MM.1S (cell line): ENCODE data around the gene DNAH11.

Experiments used
- DNase-seq: peaks from one replicate; pipeline ENCODE4 v3.0.0-alpha.2; 2015
- H2AFZ ChIP-seq: fragments of 300-600 bp; sonication (generic); 2 replicates; pipeline ENCODE4 v1.6.0; 2016; ENCODE audit warnings: antibody characterized with exemption, low read length
- H3F3A ChIP-seq: fragments of 300-600 bp; sonication (generic); 2 replicates; pipeline ENCODE4 v1.6.1; 2016; ENCODE audit warnings: mild to moderate bottlenecking, antibody characterized with exemption, low read length, moderate library complexity, mixed read lengths; ENCODE audit not compliant: insufficient read depth
- H3K27ac ChIP-seq: fragments of 300-600 bp; sonication (generic); 2 replicates; pipeline ENCODE4 v1.5.1; 2016; ENCODE audit warnings: mild to moderate bottlenecking, low read length
- H3K27me3 ChIP-seq: fragments of 300-600 bp; sonication (generic); replicated peaks from 2 replicates; pipeline ENCODE4 v1.6.0; 2016; ENCODE audit warnings: low read length; ENCODE audit not compliant: insufficient read depth
- H3K36me3 ChIP-seq: fragments of 300-600 bp; sonication (generic); replicated peaks from 2 replicates; pipeline ENCODE4 v1.6.1; 2016; ENCODE audit warnings: mild to moderate bottlenecking, low read length, mixed read lengths; ENCODE audit not compliant: insufficient read depth
- H3K4me1 ChIP-seq: fragments of 300-600 bp; sonication (generic); 2 replicates; pipeline ENCODE4 v1.6.1; 2016; ENCODE audit warnings: low read length, mixed read lengths
- H3K4me2 ChIP-seq: fragments of 300-600 bp; sonication (generic); 2 replicates; pipeline ENCODE4 v1.6.0; 2016; ENCODE audit warnings: low read depth, low read length
- H3K4me3 ChIP-seq: fragments of 300-600 bp; sonication (generic); 2 replicates; pipeline ENCODE4 v1.5.1; 2016; ENCODE audit warnings: low read length, mixed read lengths
- H3K79me2 ChIP-seq: fragments of 300-600 bp; sonication (generic); 2 replicates; pipeline ENCODE4 v1.6.1; 2016; ENCODE audit warnings: mixed run types, low read length, mixed read lengths
- H3K9ac ChIP-seq: fragments of 300-600 bp; sonication (generic); 2 replicates; pipeline ENCODE4 v1.6.1; 2016; ENCODE audit warnings: low read length, mixed read lengths
- H3K9me2 ChIP-seq: fragments of 300-600 bp; sonication (generic); replicated peaks from 2 replicates; pipeline ENCODE4 v1.6.1; 2016; ENCODE audit warnings: mild to moderate bottlenecking, low read length, mixed read lengths; ENCODE audit not compliant: insufficient read depth
- H3K9me3 ChIP-seq: fragments of 300-600 bp; sonication (generic); replicated peaks from 2 replicates; pipeline ENCODE4 v1.6.1; 2016; ENCODE audit warnings: mild to moderate bottlenecking, low read length, mixed read lengths; ENCODE audit not compliant: insufficient read depth
- H4K20me1 ChIP-seq: fragments of 300-600 bp; sonication (generic); 2 replicates; pipeline ENCODE4 v1.6.1; 2016; ENCODE audit warnings: mild to moderate bottlenecking, low read length, moderate library complexity, mixed read lengths; ENCODE audit not compliant: insufficient read depth
- EZH2 ChIP-seq: fragments of 300-600 bp; sonication (generic); optimal IDR thresholded peaks from 2 replicates; pipeline ENCODE3; 2017; ENCODE audit warnings: low read depth, mild to moderate bottlenecking, antibody characterized with exemption, low read length, mixed read lengths
- EZH2phosphoT487 ChIP-seq: fragments of 300-600 bp; sonication (generic); IDR thresholded peaks from 2 replicates; pipeline ENCODE4 v1.6.1; 2018; ENCODE audit warnings: antibody characterized with exemption, low read length
- TF ChIP-seq, protein P1 (sequence below): fragments of 300-600 bp; sonication (generic); IDR thresholded peaks from 2 replicates; pipeline ENCODE4 v1.5.1; 2016; ENCODE audit warnings: antibody characterized with exemption, low read length, mixed read lengths

DNAH11 gene

DNA sequence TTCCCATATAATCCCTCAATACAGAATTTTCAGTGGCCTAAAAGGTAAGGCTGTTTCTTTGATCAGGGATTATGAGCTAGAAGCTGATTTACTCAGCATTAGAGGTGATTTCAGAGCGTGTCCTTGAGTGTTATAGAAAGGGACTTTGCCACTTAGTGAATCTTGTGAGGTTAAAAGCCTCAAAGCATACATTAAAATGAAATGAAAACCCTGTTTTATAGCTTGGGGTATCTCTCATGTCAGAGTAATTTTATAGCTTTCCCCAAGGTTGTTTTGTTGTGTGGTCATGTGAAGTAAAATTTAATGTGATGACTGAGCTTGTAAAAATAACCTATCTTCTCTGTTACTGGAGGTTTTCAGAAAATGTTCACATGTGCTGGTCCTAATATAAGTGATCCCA is 204.1 kb downstream of the DNAH11 start:
- TF ChIP-seq EZH2 (no peak), EZH2phosphoT487 (no peak)
- TF ChIP-seq, protein P1, sequence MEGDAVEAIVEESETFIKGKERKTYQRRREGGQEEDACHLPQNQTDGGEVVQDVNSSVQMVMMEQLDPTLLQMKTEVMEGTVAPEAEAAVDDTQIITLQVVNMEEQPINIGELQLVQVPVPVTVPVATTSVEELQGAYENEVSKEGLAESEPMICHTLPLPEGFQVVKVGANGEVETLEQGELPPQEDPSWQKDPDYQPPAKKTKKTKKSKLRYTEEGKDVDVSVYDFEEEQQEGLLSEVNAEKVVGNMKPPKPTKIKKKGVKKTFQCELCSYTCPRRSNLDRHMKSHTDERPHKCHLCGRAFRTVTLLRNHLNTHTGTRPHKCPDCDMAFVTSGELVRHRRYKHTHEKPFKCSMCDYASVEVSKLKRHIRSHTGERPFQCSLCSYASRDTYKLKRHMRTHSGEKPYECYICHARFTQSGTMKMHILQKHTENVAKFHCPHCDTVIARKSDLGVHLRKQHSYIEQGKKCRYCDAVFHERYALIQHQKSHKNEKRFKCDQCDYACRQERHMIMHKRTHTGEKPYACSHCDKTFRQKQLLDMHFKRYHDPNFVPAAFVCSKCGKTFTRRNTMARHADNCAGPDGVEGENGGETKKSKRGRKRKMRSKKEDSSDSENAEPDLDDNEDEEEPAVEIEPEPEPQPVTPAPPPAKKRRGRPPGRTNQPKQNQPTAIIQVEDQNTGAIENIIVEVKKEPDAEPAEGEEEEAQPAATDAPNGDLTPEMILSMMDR: no peak
- Histone ChIP-seq H3K4me2 (no peak overlapping the region), H2AFZ (no peak overlapping the region), H3K4me3 (no peak overlapping the region), H3K9me2 (no peaks in the 10 kb centered on the region), H4K20me1 (no peaks in the 10 kb centered on the region), H3K9ac (no peak overlapping the region), H3K27ac (no peak overlapping the region), H3K4me1 (no peaks in the 10 kb centered on the region), H3K27me3 (no peaks in the 10 kb centered on the region), H3K9me3 (no peaks in the 10 kb centered on the region), H3K79me2 (no peaks in the 10 kb centered on the region), H3F3A (no peaks in the 10 kb centered on the region), H3K36me3 (no peaks in the 10 kb centered on the region)
- no peak for DNase-seq

DNA sequence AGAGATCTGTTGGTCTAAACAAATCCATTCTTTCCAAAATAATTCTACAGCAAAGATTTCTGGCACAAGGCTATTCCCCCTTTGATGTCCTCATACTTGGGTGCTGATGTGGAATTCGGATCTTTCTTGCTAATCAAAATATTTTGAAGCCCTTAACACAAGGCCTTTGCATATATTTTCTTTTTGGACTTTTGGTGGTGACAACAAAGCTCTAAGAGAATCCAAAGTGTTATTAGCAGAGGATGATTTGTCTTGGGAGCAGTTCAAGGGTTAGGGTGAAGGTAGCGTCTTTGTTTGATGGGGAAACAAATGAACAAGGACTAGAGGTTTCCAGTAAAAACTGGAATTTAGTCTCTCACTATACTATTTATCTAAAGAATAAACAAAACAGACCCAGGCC is 205.0 kb downstream of the DNAH11 start:
- Histone ChIP-seq H3F3A (no peaks in the 10 kb centered on the region), H3K27me3 (no peaks in the 10 kb centered on the region)

DNA sequence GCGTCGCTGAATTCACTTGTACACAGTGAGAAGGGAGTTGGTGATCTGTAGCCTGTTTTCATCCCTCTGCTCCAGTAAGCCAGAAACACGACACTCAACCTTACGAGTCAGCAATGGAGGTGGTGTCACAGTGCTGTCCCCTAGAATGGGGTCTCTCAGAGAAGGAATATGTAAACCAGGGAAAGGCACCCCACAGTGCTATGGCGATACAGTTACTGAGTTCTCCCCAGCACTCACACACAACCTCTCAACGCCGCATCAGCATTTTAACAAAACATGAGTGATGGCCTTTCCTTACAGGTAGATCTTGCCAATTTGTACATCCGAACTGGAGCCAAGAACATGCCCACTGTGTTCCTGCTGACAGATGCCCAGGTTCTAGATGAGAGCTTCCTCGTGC is 206.5 kb downstream of the DNAH11 start:
- no peaks in the 10 kb centered on the region for H3F3A ChIP-seq
- no peaks in the 10 kb centered on the region for H4K20me1 ChIP-seq
- H3K27ac ChIP-seq: no peak overlapping the region
- no peaks in the 10 kb centered on the region for H3K36me3 ChIP-seq
- H3K9me2 ChIP-seq: no peaks in the 10 kb centered on the region
- H3K79me2 ChIP-seq: no peaks in the 10 kb centered on the region
- H3K27me3 ChIP-seq: no peaks in the 10 kb centered on the region
- TF ChIP-seq EZH2 (no peak), EZH2phosphoT487 (no peak)
- TF ChIP-seq, protein P1: no peak
- no peak overlapping the region for H2AFZ ChIP-seq
- no peaks in the 10 kb centered on the region for H3K4me1 ChIP-seq
- no peak overlapping the region for H3K9ac ChIP-seq
- H3K4me2 ChIP-seq: no peak overlapping the region
- H3K4me3 ChIP-seq: no peak overlapping the region
- no peak for DNase-seq
- no peaks in the 10 kb centered on the region for H3K9me3 ChIP-seq

More for the DNA sequence above, 205.0 kb downstream of the DNAH11 start:
- TF ChIP-seq EZH2phosphoT487 (no peak), EZH2 (no peak)
- TF ChIP-seq, protein P1: no peak
- no peaks in the 10 kb centered on the region for H3K9me2 ChIP-seq
- no peak for DNase-seq
- no peak overlapping the region for H2AFZ ChIP-seq
- no peak overlapping the region for H3K4me3 ChIP-seq
- no peaks in the 10 kb centered on the region for H3K79me2 ChIP-seq
- H3K36me3 ChIP-seq: no peaks in the 10 kb centered on the region
- H3K9ac ChIP-seq: no peak overlapping the region
- H3K27ac ChIP-seq: no peak overlapping the region
- no peaks in the 10 kb centered on the region for H3K9me3 ChIP-seq
- H3K4me2 ChIP-seq: no peak overlapping the region
- no peaks in the 10 kb centered on the region for H4K20me1 ChIP-seq
- no peaks in the 10 kb centered on the region for H3K4me1 ChIP-seq
